ENCODE data around the gene IQGAP2.

IQGAP2 gene

DNA sequence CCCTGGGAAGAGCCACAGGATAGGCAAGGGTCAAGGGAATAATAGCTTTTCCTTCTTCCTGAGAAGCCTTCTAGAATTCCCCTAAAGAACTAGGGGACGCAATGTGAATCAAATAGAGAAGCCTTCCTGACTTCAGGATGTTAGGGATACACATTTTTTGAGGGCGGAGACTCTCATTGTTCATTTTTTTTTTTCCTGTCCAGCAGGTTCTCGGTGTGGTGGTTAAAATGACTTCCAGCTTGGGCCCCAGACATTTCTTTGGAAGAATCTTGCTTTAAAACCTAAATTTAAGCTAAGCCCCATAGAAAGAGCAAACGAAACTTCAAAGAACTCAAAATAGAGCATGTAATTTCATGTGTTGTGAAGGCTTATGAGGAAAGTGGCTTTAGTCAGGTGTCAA is 80.8 kb downstream of the IQGAP2 start:
- Histone ChIP-seq H3K27ac (ENCODE audit: extremely low read depth, low read depth, low read length) (no peak overlapping the region), H3K36me3 (ENCODE audit: control insufficient read depth in 2 of 2, insufficient read depth in 1 of 2, low read length in 2 of 2) (no peaks in the 10 kb centered on the region), H3K9me3 (ENCODE audit: control insufficient read depth, insufficient read depth, low read depth, low read length) (no peaks in the 10 kb centered on the region), H3K4me1 (ENCODE audit: control insufficient read depth, insufficient read depth, low read length) (peaks cover 3% of the 10 kb centered on the region; the same call in 1 of the 2 replicates), H3K4me3 (ENCODE audit: low read depth, low read length) (no peak overlapping the region)
- TF ChIP-seq, protein P1, sequence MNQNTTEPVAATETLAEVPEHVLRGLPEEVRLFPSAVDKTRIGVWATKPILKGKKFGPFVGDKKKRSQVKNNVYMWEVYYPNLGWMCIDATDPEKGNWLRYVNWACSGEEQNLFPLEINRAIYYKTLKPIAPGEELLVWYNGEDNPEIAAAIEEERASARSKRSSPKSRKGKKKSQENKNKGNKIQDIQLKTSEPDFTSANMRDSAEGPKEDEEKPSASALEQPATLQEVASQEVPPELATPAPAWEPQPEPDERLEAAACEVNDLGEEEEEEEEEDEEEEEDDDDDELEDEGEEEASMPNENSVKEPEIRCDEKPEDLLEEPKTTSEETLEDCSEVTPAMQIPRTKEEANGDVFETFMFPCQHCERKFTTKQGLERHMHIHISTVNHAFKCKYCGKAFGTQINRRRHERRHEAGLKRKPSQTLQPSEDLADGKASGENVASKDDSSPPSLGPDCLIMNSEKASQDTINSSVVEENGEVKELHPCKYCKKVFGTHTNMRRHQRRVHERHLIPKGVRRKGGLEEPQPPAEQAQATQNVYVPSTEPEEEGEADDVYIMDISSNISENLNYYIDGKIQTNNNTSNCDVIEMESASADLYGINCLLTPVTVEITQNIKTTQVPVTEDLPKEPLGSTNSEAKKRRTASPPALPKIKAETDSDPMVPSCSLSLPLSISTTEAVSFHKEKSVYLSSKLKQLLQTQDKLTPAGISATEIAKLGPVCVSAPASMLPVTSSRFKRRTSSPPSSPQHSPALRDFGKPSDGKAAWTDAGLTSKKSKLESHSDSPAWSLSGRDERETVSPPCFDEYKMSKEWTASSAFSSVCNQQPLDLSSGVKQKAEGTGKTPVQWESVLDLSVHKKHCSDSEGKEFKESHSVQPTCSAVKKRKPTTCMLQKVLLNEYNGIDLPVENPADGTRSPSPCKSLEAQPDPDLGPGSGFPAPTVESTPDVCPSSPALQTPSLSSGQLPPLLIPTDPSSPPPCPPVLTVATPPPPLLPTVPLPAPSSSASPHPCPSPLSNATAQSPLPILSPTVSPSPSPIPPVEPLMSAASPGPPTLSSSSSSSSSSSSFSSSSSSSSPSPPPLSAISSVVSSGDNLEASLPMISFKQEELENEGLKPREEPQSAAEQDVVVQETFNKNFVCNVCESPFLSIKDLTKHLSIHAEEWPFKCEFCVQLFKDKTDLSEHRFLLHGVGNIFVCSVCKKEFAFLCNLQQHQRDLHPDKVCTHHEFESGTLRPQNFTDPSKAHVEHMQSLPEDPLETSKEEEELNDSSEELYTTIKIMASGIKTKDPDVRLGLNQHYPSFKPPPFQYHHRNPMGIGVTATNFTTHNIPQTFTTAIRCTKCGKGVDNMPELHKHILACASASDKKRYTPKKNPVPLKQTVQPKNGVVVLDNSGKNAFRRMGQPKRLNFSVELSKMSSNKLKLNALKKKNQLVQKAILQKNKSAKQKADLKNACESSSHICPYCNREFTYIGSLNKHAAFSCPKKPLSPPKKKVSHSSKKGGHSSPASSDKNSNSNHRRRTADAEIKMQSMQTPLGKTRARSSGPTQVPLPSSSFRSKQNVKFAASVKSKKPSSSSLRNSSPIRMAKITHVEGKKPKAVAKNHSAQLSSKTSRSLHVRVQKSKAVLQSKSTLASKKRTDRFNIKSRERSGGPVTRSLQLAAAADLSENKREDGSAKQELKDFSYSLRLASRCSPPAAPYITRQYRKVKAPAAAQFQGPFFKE (tag by site-specific recombination; IDR thresholded peaks at IDR 0.05; ENCODE audit: borderline replicate concordance): no peak
- TF ChIP-seq ZNF791 (tag by site-specific recombination; IDR thresholded peaks at IDR 0.05): no peak
- no peak for TF ChIP-seq ZNF146 (tag by site-specific recombination; IDR thresholded peaks at IDR 0.05)
- no peak for TF ChIP-seq GFI1B (tag by site-specific recombination; IDR thresholded peaks at IDR 0.05)
- TF ChIP-seq ZNF132 (tag by site-specific recombination; IDR thresholded peaks at IDR 0.05; ENCODE audit: borderline replicate concordance): no peak
- no peak for TF ChIP-seq ZNF112 (tag by site-specific recombination; IDR thresholded peaks at IDR 0.05)
- no peak for TF ChIP-seq ZBTB6 (tag by site-specific recombination; IDR thresholded peaks at IDR 0.05)
- TF ChIP-seq BCL11B (tag by site-specific recombination; IDR thresholded peaks at IDR 0.05; ENCODE audit: low read depth): no peak
- TF ChIP-seq ZNF521 (tag by site-specific recombination; IDR thresholded peaks at IDR 0.05): no peak
- TF ChIP-seq ZNF670 (tag by site-specific recombination; IDR thresholded peaks at IDR 0.05; ENCODE audit: low read depth): no peak
- no peak for TF ChIP-seq ZNF248 (tag by site-specific recombination; IDR thresholded peaks at IDR 0.05)
- TF ChIP-seq ZSCAN23 (tag by site-specific recombination; IDR thresholded peaks at IDR 0.05): no peak
- CTCF ChIA-PET: interaction anchor here (0.6 to 1.2 kb wide), 4 partner anchors 13 to 718 kb away, joined by 3 to 5 read pairs (median 3); no protein-coding TSS in a partner anchor
- POLR2A ChIA-PET: no interaction called here

- Histone ChIP-seq H3K9me3 (ENCODE audit: control insufficient read depth, insufficient read depth, low read depth, low read length) (no peaks in the 10 kb centered on the region), H3K36me3 (ENCODE audit: control insufficient read depth in 2 of 2, insufficient read depth in 1 of 2, low read length in 2 of 2) (no peaks in the 10 kb centered on the region), H3K27ac (ENCODE audit: extremely low read depth, low read depth, low read length) (no peak overlapping the region), H3K4me3 (ENCODE audit: low read depth, low read length) (no peak overlapping the region), H3K4me1 (ENCODE audit: control insufficient read depth, insufficient read depth, low read length) (no peaks in the 10 kb centered on the region; the same call in 1 of the 2 replicates)
- ChIA-PET POLR2A (no interaction called here), CTCF (interaction anchor here (0.6 to 0.7 kb wide), 2 partner anchors 14 to 1478 kb away, joined by 3 to 4 read pairs; no protein-coding TSS in a partner anchor)
- no peak for TF ChIP-seq ZNF266 (tag by site-specific recombination; IDR thresholded peaks at IDR 0.05; ENCODE audit: low read depth)
- TF ChIP-seq, protein P2, sequence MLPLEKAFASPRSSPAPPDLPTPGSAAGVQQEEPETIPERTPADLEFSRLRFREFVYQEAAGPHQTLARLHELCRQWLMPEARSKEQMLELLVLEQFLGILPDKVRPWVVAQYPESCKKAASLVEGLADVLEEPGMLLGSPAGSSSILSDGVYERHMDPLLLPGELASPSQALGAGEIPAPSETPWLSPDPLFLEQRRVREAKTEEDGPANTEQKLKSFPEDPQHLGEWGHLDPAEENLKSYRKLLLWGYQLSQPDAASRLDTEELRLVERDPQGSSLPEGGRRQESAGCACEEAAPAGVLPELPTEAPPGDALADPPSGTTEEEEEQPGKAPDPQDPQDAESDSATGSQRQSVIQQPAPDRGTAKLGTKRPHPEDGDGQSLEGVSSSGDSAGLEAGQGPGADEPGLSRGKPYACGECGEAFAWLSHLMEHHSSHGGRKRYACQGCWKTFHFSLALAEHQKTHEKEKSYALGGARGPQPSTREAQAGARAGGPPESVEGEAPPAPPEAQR (tag by site-specific recombination; IDR thresholded peaks at IDR 0.05): no peak
- no peak for TF ChIP-seq ZNF530 (tag by site-specific recombination; IDR thresholded peaks at IDR 0.05; ENCODE audit: low read depth)
- no peak for TF ChIP-seq ZNF341 (tag by site-specific recombination; IDR thresholded peaks at IDR 0.05; ENCODE audit: low read depth)
- TF ChIP-seq OVOL3 (tag by site-specific recombination; IDR thresholded peaks at IDR 0.05): no peak
- TF ChIP-seq, protein P3, sequence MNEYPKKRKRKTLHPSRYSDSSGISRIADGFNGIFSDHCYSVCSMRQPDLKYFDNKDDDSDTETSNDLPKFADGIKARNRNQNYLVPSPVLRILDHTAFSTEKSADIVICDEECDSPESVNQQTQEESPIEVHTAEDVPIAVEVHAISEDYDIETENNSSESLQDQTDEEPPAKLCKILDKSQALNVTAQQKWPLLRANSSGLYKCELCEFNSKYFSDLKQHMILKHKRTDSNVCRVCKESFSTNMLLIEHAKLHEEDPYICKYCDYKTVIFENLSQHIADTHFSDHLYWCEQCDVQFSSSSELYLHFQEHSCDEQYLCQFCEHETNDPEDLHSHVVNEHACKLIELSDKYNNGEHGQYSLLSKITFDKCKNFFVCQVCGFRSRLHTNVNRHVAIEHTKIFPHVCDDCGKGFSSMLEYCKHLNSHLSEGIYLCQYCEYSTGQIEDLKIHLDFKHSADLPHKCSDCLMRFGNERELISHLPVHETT (tag by site-specific recombination; IDR thresholded peaks at IDR 0.05): no peak
- no peak for TF ChIP-seq HOXD13 (CRISPR knock-in tag; IDR thresholded peaks at IDR 0.05; ENCODE audit: borderline replicate concordance)
- TF ChIP-seq ZNF223 (tag by site-specific recombination; IDR thresholded peaks at IDR 0.05): no peak
- TF ChIP-seq ZNF544 (tag by site-specific recombination; IDR thresholded peaks at IDR 0.05): no peak
- TF ChIP-seq MYNN (tag by site-specific recombination; IDR thresholded peaks at IDR 0.05; ENCODE audit: borderline replicate concordance): no peak
- no peak for TF ChIP-seq CTCF (tag by site-specific recombination; IDR thresholded peaks at IDR 0.05)
Observed at GRCh38 chr5:76485511-76485910, 82.4 kb downstream of the IQGAP2 start.

Measured in HEK293 (cell line).